CD4-positive, alpha-beta T cell (primary cell): ENCODE data around the gene IL11. TPM values are rescaled to one million over a fixed set of nuclear protein-coding genes. Genes with fewer than 3 reads are reported as not detected.

Experiments
- ATAC-seq: fragments of 200-7000 bp; cut with Tn5 transposase; one replicate; pipeline ENCODE4 v1.10.0; 2022; ENCODE audit warnings: mild to moderate bottlenecking; ENCODE audit not compliant: poor library complexity
- CTCF ChIA-PET: fragments of 350-600 bp; sonication (Branson Sonifier 250); formaldehyde crosslinking; loops from one replicate; lab custom pipeline; 2021; ENCODE audit warnings: antibody characterized with exemption, inconsistent platforms; lab: Charles Lee
- POLR2A ChIA-PET: fragments of 350-600 bp; sonication (Branson Sonifier 250); formaldehyde crosslinking; loops from one replicate; lab custom pipeline; 2021; ENCODE audit warnings: antibody characterized with exemption, inconsistent platforms; lab: Charles Lee
- DNase-seq, 14 experiments: peaks; one replicate each; pipeline ENCODE4 v3.0.0-alpha.2; 2013 to 2020; ENCODE audit warnings: mixed read lengths in 2 of 14
- H3K27ac ChIP-seq, 2 donors: one replicate each; pipeline versions ENCODE4 v1.5.1 to v1.7.0; 2013; ENCODE audit warnings: low read length in 2 of 2, low read depth in 1 of 2, mild to moderate bottlenecking in 1 of 2
- H3K27me3 ChIP-seq, 2 experiments: 1 replicate in 1 of 2; 2 replicates in 1 of 2; pipeline versions ENCODE4 v1.6.1 to v1.7.0; 2013; ENCODE audit warnings: low read length in 2 of 2, control low read depth in 1 of 2, mild to moderate bottlenecking in 1 of 2, moderate library complexity in 1 of 2; ENCODE audit not compliant: insufficient read depth in 2 of 2, control insufficient read depth in 1 of 2
- H3K36me3 ChIP-seq: one replicate; pipeline ENCODE4 v1.6.1; 2013; ENCODE audit warnings: low read length, control low read depth; ENCODE audit not compliant: insufficient read depth
- H3K4me1 ChIP-seq: one replicate; pipeline ENCODE4 v1.6.1; 2013; ENCODE audit warnings: low read length, control low read depth; ENCODE audit not compliant: insufficient read depth
- H3K4me3 ChIP-seq: one replicate; pipeline ENCODE4 v1.5.1; 2013; ENCODE audit warnings: mild to moderate bottlenecking, low read length, moderate library complexity
- H3K9me3 ChIP-seq, 2 experiments: 1 replicate in 1 of 2; 2 replicates in 1 of 2; pipeline versions ENCODE4 v1.6.1 to v1.7.0; 2013; ENCODE audit warnings: low read length in 2 of 2, mild to moderate bottlenecking in 2 of 2, control low read depth in 1 of 2, moderate library complexity in 1 of 2; ENCODE audit not compliant: control insufficient read depth in 1 of 2, insufficient read depth in 1 of 2
- H3K27ac Mint-ChIP-seq: one replicate; pipeline ENCODE4 v1.8.0; 2020; ENCODE audit warnings: mixed read lengths
- H3K27me3 Mint-ChIP-seq: one replicate; pipeline ENCODE4 v1.8.0; 2021; ENCODE audit warnings: mixed read lengths
- H3K36me3 Mint-ChIP-seq: one replicate; pipeline ENCODE4 v1.8.0; 2021; ENCODE audit warnings: low read depth, mixed read lengths
- H3K4me1 Mint-ChIP-seq: one replicate; pipeline ENCODE4 v1.8.0; 2021; ENCODE audit warnings: low read depth, mixed read lengths
- H3K4me3 Mint-ChIP-seq: one replicate; pipeline ENCODE4 v1.8.0; 2020; ENCODE audit warnings: mild to moderate bottlenecking, mixed read lengths
- H3K9me3 Mint-ChIP-seq: one replicate; pipeline ENCODE4 v1.8.0; 2020; ENCODE audit warnings: mixed read lengths
- intact Hi-C, 2 experiments: fragments of 100-400 bp; cut with DNase I in 1 of 2; cut with micrococcal nuclease in 1 of 2; formaldehyde crosslinking; loops; one replicate each; pipeline versions ENCODE4 v1.15.1 to v1.9.0; 2023 to 2025; cut with DNase I, micrococcal nuclease
- total RNA-seq, 174 experiments: library from RNA in 2 of 174; stranded (reverse) in 2 of 174; gene quantifications; one replicate each; pipeline ENCODE4 v1.2.3 and lab custom pipeline; 2021 to 2026
- TF ChIP-seq, protein P1 (sequence below): fragments of 200-600 bp; IDR thresholded peaks from one replicate; pipeline ENCODE4 v1.8.0; 2022; ENCODE audit warnings: antibody characterized with exemption, mild to moderate bottlenecking

The IL11 gene
- total RNA-seq, 2 experiments from 2014 or later, result 0.22 to 0.92 TPM

- DNase-seq (no peak), ATAC-seq (no peak)
- Mint-ChIP-seq H3K4me1 (peaks cover 11% of the 10 kb centered on the region), H3K9me3 (no peaks in the 10 kb centered on the region), H3K36me3 (no peaks in the 10 kb centered on the region), H3K4me3 (no peak overlapping the region), H3K27ac (no peak overlapping the region), H3K27me3 (peaks cover 13% of the 10 kb centered on the region)
- Histone ChIP-seq H3K4me3 (no peak overlapping the region), H3K9me3 (peaks cover 0 to 10% of the 10 kb centered on the region in 2 experiments), H3K4me1 (peaks cover 3% of the 10 kb centered on the region), H3K27ac (no peak overlapping the region), H3K27me3 (peaks cover 25 to 36% of the 10 kb centered on the region in 2 experiments), H3K36me3 (no peaks in the 10 kb centered on the region)
- intact Hi-C loops, result no loop called here
- TF ChIP-seq, protein P1, sequence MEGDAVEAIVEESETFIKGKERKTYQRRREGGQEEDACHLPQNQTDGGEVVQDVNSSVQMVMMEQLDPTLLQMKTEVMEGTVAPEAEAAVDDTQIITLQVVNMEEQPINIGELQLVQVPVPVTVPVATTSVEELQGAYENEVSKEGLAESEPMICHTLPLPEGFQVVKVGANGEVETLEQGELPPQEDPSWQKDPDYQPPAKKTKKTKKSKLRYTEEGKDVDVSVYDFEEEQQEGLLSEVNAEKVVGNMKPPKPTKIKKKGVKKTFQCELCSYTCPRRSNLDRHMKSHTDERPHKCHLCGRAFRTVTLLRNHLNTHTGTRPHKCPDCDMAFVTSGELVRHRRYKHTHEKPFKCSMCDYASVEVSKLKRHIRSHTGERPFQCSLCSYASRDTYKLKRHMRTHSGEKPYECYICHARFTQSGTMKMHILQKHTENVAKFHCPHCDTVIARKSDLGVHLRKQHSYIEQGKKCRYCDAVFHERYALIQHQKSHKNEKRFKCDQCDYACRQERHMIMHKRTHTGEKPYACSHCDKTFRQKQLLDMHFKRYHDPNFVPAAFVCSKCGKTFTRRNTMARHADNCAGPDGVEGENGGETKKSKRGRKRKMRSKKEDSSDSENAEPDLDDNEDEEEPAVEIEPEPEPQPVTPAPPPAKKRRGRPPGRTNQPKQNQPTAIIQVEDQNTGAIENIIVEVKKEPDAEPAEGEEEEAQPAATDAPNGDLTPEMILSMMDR, result no peak
- ChIA-PET POLR2A (no interaction called here), CTCF (no interaction called here)
These were observed 7.3 kb upstream of the IL11 start for GRCh38 chr19:55377356-55378131.

GRCh38 chr19:55376241-55376933 is 6.1 kb upstream of the IL11 start, which contains the start of gene TMEM190:
Gene TMEM190, plus strand, starts transcription at chr19:55376826. Its CDS starts 28 bp downstream, at chr19:55376854.
- H3K27ac ChIP-seq, result no peak within 1 kb of the TSS
- no peak within 1 kb of the TSS for H3K4me3 ChIP-seq
- ATAC-seq (no peak), DNase-seq (no peak)
- Mint-ChIP-seq H3K27me3 (peaks cover 24% of the 10 kb centered on the region), H3K4me3 (no peak within 1 kb of the TSS), H3K27ac (no peak within 1 kb of the TSS), H3K9me3 (no peaks in the 10 kb centered on the region), H3K36me3 (no peaks in the 10 kb centered on the region), H3K4me1 (peaks cover under 1% of the 10 kb centered on the region)
- TF ChIP-seq, protein P1, result no peak
- peaks cover 35 to 45% of the 10 kb centered on the region in 2 experiments for H3K27me3 ChIP-seq
- H3K4me1 ChIP-seq, result no peaks in the 10 kb centered on the region
- CTCF ChIA-PET, result no interaction called here
- no peaks in the 10 kb centered on the region for H3K36me3 ChIP-seq
- POLR2A ChIA-PET, result interaction anchor here (1.2 kb wide), 1 partner anchor 37 kb away, joined by 4 read pairs; the partner anchor contains the start of gene KMT5C
- peaks cover 0 to 15% of the 10 kb centered on the region in 2 experiments for H3K9me3 ChIP-seq
- intact Hi-C loops, result no loop called here

GRCh38 chr19:55373993-55374757 is 3.9 kb upstream of the IL11 start:
- no peak overlapping the region for H3K4me3 Mint-ChIP-seq
- POLR2A ChIA-PET, result no interaction called here
- Histone ChIP-seq H3K27me3 (peaks cover 51 to 63% of the 10 kb centered on the region in 2 experiments), H3K27ac (no peak overlapping the region), H3K9me3 (peaks cover 0 to 21% of the 10 kb centered on the region in 2 experiments), H3K4me1 (peaks cover 13% of the 10 kb centered on the region), H3K36me3 (no peaks in the 10 kb centered on the region), H3K4me3 (no peak overlapping the region)
- intact Hi-C loops, result no loop called here
- CTCF ChIA-PET, result no interaction called here
- DNase-seq (no peak), ATAC-seq (no peak)
- no peaks in the 10 kb centered on the region for H3K36me3 Mint-ChIP-seq
- no peak overlapping the region for H3K27ac Mint-ChIP-seq
- H3K27me3 Mint-ChIP-seq, result peaks cover 41% of the 10 kb centered on the region
- TF ChIP-seq, protein P1, result no peak
- H3K4me1 Mint-ChIP-seq, result peaks cover 5% of the 10 kb centered on the region
- H3K9me3 Mint-ChIP-seq, result no peaks in the 10 kb centered on the region
